H9 (cell line): Measurements from ENCODE around the gene CRYGN. TPM values are rescaled to one million over a fixed set of nuclear protein-coding genes. Genes with fewer than 3 reads are reported as not detected.

Source experiments
- DNase-seq: peaks from one replicate; pipeline ENCODE4 v3.0.0-alpha.2; 2017
- H2AFZ ChIP-seq: one replicate; pipeline ENCODE4 v1.6.1; 2013; ENCODE audit warnings: mild to moderate bottlenecking, low read length, control low read depth, moderate library complexity
- H2AK5ac ChIP-seq: 2 replicates; pipeline ENCODE4 v1.6.1; 2013; ENCODE audit warnings: low read length, control low read depth, mixed read lengths; ENCODE audit not compliant: insufficient read length
- H2BK120ac ChIP-seq: one replicate; pipeline ENCODE4 v1.6.1; 2013; ENCODE audit warnings: low read depth, mild to moderate bottlenecking, low read length, control low read depth, inconsistent platforms; ENCODE audit not compliant: poor library complexity, severe bottlenecking
- H2BK12ac ChIP-seq: 2 replicates; pipeline ENCODE4 v1.6.1; 2013; ENCODE audit warnings: low read length, control low read depth, mixed read lengths, low read depth; ENCODE audit not compliant: insufficient read length
- H2BK15ac ChIP-seq: 2 replicates; pipeline ENCODE4 v1.6.1; 2013; ENCODE audit warnings: low read depth, low read length, control low read depth
- H2BK20ac ChIP-seq: one replicate; pipeline ENCODE4 v1.6.1; 2013; ENCODE audit warnings: low read depth, mild to moderate bottlenecking, low read length, control low read depth, inconsistent platforms; ENCODE audit not compliant: poor library complexity, severe bottlenecking
- H2BK5ac ChIP-seq: 2 replicates; pipeline ENCODE4 v1.6.1; 2013; ENCODE audit warnings: low read length, control low read depth, mixed read lengths; ENCODE audit not compliant: insufficient read length
- H3K14ac ChIP-seq: 2 replicates; pipeline ENCODE4 v1.6.1; 2013; ENCODE audit warnings: low read length, control low read depth; ENCODE audit not compliant: insufficient read depth
- H3K18ac ChIP-seq: 2 replicates; pipeline ENCODE4 v1.6.1; 2013; ENCODE audit warnings: low read depth, mild to moderate bottlenecking, mixed read lengths, low read length, control low read depth; ENCODE audit not compliant: insufficient read length
- H3K23ac ChIP-seq: 2 replicates; pipeline ENCODE4 v1.6.1; 2013; ENCODE audit warnings: low read length, control low read depth, mixed read lengths, low read depth; ENCODE audit not compliant: insufficient read length
- H3K23me2 ChIP-seq: 2 replicates; pipeline ENCODE4 v1.6.1; 2013; ENCODE audit warnings: low read depth, mild to moderate bottlenecking, mixed read lengths, low read length, control low read depth; ENCODE audit not compliant: insufficient read length, poor library complexity, severe bottlenecking
- H3K27ac ChIP-seq: 2 replicates; pipeline ENCODE4 v1.5.1; 2013; ENCODE audit warnings: low read length, control low read depth, mixed read lengths, low read depth; ENCODE audit not compliant: insufficient read length
- H3K27me3 ChIP-seq: 2 replicates; pipeline ENCODE4 v1.6.1; 2013; ENCODE audit warnings: low read length, control low read depth, inconsistent platforms; ENCODE audit not compliant: insufficient read depth
- H3K4ac ChIP-seq: 2 replicates; pipeline ENCODE4 v1.6.1; 2013; ENCODE audit warnings: low read depth, mild to moderate bottlenecking, control low read depth, inconsistent platforms, low read length, moderate library complexity
- H3K4me1 ChIP-seq: 2 replicates; pipeline ENCODE4 v1.6.1; 2013; ENCODE audit warnings: low read length, control low read depth, inconsistent platforms; ENCODE audit not compliant: insufficient read depth
- H3K4me2 ChIP-seq: 2 replicates; pipeline ENCODE4 v1.6.1; 2013; ENCODE audit warnings: low read length, control low read depth, mixed read lengths; ENCODE audit not compliant: insufficient read length, insufficient read depth
- H3K56ac ChIP-seq: 2 replicates; pipeline ENCODE4 v1.6.1; 2013; ENCODE audit warnings: low read depth, mild to moderate bottlenecking, mixed read lengths, low read length, control low read depth; ENCODE audit not compliant: insufficient read length
- H3K79me1 ChIP-seq: 2 replicates; pipeline ENCODE4 v1.6.1; 2013; ENCODE audit warnings: low read depth, mild to moderate bottlenecking, moderate library complexity, low read length, control low read depth, inconsistent platforms; ENCODE audit not compliant: insufficient read depth, poor library complexity, severe bottlenecking
- H3K79me2 ChIP-seq: 2 replicates; pipeline ENCODE4 v1.6.1; 2013; ENCODE audit warnings: low read length, control low read depth, inconsistent platforms; ENCODE audit not compliant: insufficient read depth
- H3K9ac ChIP-seq: 2 replicates; pipeline ENCODE4 v1.6.1; 2013; ENCODE audit warnings: low read length, control low read depth, mixed read lengths; ENCODE audit not compliant: insufficient read length; ENCODE audit errors: extremely low read depth
- H3K9me3 ChIP-seq: one replicate; pipeline ENCODE4 v1.6.1; 2013; ENCODE audit warnings: low read depth, low read length, inconsistent platforms; ENCODE audit not compliant: control insufficient read depth
- H3T11ph ChIP-seq: one replicate; pipeline ENCODE4 v1.6.1; 2013; ENCODE audit warnings: mild to moderate bottlenecking, low read length, control low read depth, inconsistent platforms
- H4K20me1 ChIP-seq: one replicate; pipeline ENCODE4 v1.6.1; 2013; ENCODE audit not compliant: control insufficient read depth, insufficient read length, insufficient read depth
- H4K5ac ChIP-seq: 2 replicates; pipeline ENCODE4 v1.6.1; 2013; ENCODE audit warnings: low read depth, mild to moderate bottlenecking, mixed read lengths, low read length, control low read depth; ENCODE audit not compliant: insufficient read length
- H4K8ac ChIP-seq: replicated peaks from 2 replicates; pipeline ENCODE4 v1.6.1; 2013; ENCODE audit warnings: low read length, control low read depth, mixed read lengths, low read depth; ENCODE audit not compliant: insufficient read length
- H4K91ac ChIP-seq: 2 replicates; pipeline ENCODE4 v1.6.1; 2013; ENCODE audit warnings: low read depth, mild to moderate bottlenecking, moderate library complexity, mixed read lengths, low read length, control low read depth; ENCODE audit not compliant: insufficient read length
- H3K27ac Mint-ChIP-seq, 3 experiments: 2 replicates in 2 of 3; 3 replicates in 1 of 3; pipeline ENCODE4 v1.8.0; 2020 to 2021; ENCODE audit warnings: mixed read lengths in 3 of 3, mild to moderate bottlenecking in 1 of 3, moderate library complexity in 1 of 3
- H3K27me3 Mint-ChIP-seq: 2 replicates; pipeline ENCODE4 v1.8.0; 2021; ENCODE audit warnings: low read depth, mild to moderate bottlenecking, moderate library complexity, mixed read lengths
- H3K36me3 Mint-ChIP-seq, 3 experiments: 2 replicates in 2 of 3; 3 replicates in 1 of 3; pipeline ENCODE4 v1.8.0; 2020 to 2021; ENCODE audit warnings: low read depth in 3 of 3, mixed read lengths in 3 of 3; ENCODE audit not compliant: insufficient read depth in 1 of 3
- H3K4me1 Mint-ChIP-seq, 2 experiments: 2 replicates each; pipeline ENCODE4 v1.8.0; 2020; ENCODE audit warnings: mixed read lengths in 2 of 2
- H3K4me3 Mint-ChIP-seq, 2 experiments: 2 replicates in 1 of 2; 3 replicates in 1 of 2; pipeline ENCODE4 v1.8.0; 2020 to 2021; ENCODE audit warnings: mild to moderate bottlenecking in 2 of 2, mixed read lengths in 2 of 2, moderate library complexity in 1 of 2
- H3K9me3 Mint-ChIP-seq, 2 experiments: 2 replicates in 1 of 2; 3 replicates in 1 of 2; pipeline ENCODE4 v1.8.0; 2020; ENCODE audit warnings: mild to moderate bottlenecking in 2 of 2, mixed read lengths in 2 of 2, moderate library complexity in 1 of 2
- WGBS: extraction: QIAGEN DNeasy Blood & Tissue Kit; methylation state at CpG from one replicate; pipeline ENCODE4 v1.1.7; 2013; ENCODE audit warnings: missing lambda C conversion rate, low lambda C conversion rate, mixed read lengths; ENCODE audit not compliant: insufficient read length; ENCODE audit errors: extremely low coverage; 5-methylcytosine and 5-hydroxymethylcytosine counted together
- total RNA-seq: library from RNA; stranded (reverse); gene quantifications from 2 replicates; pipeline ENCODE4 v1.2.1, GENCODE V29; 2021
- TF ChIP-seq, protein P1 (sequence below): fragments of 200-600 bp; sonication (generic); conservative IDR thresholded peaks from 3 replicates; pipeline ENCODE4 v1.8.0; 2021; ENCODE audit warnings: antibody characterized with exemption, mild to moderate bottlenecking

CRYGN gene
- total RNA-seq, 1 experiment from 2014 or later = 1.8 TPM

DNA sequence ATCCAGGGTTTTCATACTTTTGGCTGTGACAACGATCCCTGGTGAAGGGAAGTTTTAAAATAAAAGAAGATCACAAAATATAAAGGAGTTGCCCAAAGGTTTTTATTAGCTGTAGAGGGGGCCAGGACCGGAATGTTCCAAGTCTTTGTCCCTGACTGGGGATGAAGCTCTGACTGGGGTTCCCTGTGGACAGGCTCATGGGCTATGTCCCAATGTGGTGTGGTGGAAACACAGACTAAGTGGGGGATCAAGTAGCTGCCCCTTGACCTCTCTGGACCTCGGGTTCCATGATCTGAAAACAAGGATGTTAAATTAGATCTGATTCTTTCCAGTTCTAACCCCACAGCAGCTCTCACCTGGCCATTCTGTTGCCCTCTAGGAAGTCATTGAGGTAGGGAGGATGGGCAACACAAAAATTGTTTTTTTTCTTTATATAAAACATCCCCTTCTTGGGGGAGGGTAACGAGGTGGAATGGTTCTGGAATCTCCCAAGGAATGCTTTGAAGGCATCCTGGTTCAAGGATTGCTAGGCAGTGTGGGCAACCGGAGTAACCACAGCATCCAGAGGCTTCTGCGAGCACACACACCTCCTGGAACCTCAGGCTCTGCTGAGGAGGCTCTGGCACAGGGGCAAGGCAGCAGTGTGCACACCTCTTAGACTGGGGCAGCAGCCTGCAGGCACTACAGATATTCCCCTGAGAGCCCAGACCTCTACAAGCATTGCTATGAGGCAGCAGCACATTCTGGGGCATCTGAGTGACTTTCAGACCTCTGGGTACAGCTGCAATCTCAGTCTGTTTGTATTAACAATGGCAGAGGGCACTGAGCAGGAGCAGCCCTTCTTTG lies 21.4 kb upstream of the CRYGN start:
- Mint-ChIP-seq H3K27ac (no peak overlapping the region; a peak in 1 of 7 replicates), H3K4me3 (0 out of 5 replicates have a peak overlapping the region, but pooled peaks of 1 of the 2 experiments have one; percentile 36), H3K27me3 (peaks cover 3% of the 10 kb centered on the region; the same call in 1 of the 2 replicates), H3K9me3 (peaks cover 41 to 44% of the 10 kb centered on the region in 2 experiments), H3K4me1 (peaks cover 51 to 55% of the 10 kb centered on the region in 2 experiments), H3K36me3 (peaks cover 48 to 59% (median 49%) of the 10 kb centered on the region in 3 experiments)
- Histone ChIP-seq H3K27ac (no peak overlapping the region), H3T11ph (no peak overlapping the region), H2BK20ac (no peak overlapping the region), H2AFZ (no peak overlapping the region), H2AK5ac (no peak overlapping the region), H3K56ac (no peak overlapping the region), H4K20me1 (no peaks in the 10 kb centered on the region), H4K5ac (no peak overlapping the region), H2BK15ac (no peak overlapping the region), H3K4me1 (peaks cover 2% of the 10 kb centered on the region; the same call in 1 of the 2 replicates), H3K79me1 (no peaks in the 10 kb centered on the region), H4K91ac (no peak overlapping the region), H2BK120ac (no peak overlapping the region), H3K9me3 (no peaks in the 10 kb centered on the region), H3K4ac (no peak overlapping the region), H3K79me2 (no peaks in the 10 kb centered on the region), H3K23me2 (no peaks in the 10 kb centered on the region), H3K4me2 (no peak overlapping the region), H2BK5ac (no peak overlapping the region), H3K9ac (no peak overlapping the region), H3K14ac (no peak overlapping the region), H4K8ac (no peak overlapping the region), H3K27me3 (no peaks in the 10 kb centered on the region), H3K23ac (no peak overlapping the region), H2BK12ac (no peak overlapping the region), H3K18ac (no peak overlapping the region)
- TF ChIP-seq, protein P1, sequence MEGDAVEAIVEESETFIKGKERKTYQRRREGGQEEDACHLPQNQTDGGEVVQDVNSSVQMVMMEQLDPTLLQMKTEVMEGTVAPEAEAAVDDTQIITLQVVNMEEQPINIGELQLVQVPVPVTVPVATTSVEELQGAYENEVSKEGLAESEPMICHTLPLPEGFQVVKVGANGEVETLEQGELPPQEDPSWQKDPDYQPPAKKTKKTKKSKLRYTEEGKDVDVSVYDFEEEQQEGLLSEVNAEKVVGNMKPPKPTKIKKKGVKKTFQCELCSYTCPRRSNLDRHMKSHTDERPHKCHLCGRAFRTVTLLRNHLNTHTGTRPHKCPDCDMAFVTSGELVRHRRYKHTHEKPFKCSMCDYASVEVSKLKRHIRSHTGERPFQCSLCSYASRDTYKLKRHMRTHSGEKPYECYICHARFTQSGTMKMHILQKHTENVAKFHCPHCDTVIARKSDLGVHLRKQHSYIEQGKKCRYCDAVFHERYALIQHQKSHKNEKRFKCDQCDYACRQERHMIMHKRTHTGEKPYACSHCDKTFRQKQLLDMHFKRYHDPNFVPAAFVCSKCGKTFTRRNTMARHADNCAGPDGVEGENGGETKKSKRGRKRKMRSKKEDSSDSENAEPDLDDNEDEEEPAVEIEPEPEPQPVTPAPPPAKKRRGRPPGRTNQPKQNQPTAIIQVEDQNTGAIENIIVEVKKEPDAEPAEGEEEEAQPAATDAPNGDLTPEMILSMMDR = no peak
- DNase-seq = no peak
- WGBS = no CpG with 5 or more reads among the region's 6 CpGs
